HG02938 (cell line): ENCODE results near the gene C13orf42.

ENCODE experiments used
- ATAC-seq: cut with Tn5 transposase; IDR thresholded peaks from one replicate; pipeline ENCODE4 v1.9.1; 2021; ENCODE audit warnings: mild to moderate bottlenecking, moderate library complexity; ENCODE audit not compliant: unreplicated experiment

Gene C13orf42

DNA sequence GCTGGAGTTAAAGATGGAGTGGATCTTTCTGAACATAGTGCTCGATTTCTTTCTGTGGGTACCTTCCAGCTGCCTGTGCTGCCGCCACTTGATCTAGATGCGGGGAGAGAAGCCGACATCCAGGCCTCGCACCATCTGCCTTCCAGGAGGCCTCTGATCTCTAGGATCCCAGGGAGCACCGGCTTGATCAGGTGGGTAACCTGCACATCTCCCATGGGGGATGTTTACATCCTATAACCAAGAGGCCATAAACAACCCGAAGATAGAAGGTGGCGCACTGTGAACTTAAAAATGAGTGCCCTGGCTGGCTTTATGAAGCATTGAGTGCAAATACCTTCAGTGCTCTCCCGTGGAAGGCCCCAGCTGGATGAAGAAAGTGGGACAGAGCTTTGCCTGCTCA, at the start of gene C13orf42:
TSS of gene C13orf42 (minus strand) at position 101 of the 400 bp plus-strand sequence. CDS start at position 36, 65 bp downstream.
- ATAC-seq: no peak

DNA sequence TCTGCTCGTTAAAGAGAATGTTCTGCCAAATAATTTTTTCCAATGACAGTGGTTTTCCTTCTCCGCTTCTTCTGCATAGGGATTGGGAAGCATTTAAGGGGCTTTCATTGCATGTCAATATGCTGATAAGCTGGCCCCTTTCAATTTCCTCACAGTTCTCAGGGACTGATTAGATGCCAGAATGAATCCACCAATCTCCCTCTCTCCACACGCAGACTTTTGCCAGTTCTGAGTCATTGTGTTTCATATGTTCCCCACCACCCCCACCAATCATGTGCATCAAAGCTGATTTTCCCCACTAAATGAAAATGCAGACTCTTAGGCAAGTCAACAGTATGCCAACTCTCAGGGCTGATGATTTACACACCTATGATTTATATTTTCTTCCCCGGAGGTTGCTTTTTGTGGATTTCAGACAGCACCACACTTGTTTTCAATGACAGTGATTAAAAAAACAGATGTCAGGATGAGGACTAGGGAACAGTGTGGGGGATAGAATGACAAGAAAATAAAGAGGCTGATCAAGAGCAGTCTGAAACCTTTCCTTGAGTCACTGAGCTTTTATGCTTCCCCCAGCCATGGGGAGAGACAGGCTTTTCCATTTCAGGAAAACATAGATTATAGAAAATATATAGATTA, 47.9 kb upstream of the C13orf42 start:
- ATAC-seq: no peak

DNA sequence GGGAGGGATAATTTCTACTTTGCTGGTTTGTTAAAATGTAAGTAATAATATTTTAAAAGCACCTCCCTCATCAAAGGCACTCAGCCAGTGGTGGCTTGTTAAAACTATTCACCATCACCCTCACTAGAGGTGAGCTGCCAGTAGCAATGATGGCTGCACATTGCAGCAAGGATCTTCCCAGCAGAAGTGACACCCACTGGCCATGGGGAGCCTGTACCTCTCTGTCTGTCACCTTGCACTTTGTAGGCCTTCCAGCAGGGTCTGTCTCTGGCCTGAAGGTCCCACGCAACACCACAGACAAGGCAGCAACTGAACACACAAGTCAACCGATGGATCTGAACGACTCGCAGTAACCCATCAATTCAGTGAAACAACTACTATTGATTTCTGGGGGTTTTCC, 47.3 kb upstream of the C13orf42 start:
- no peak for ATAC-seq

DNA sequence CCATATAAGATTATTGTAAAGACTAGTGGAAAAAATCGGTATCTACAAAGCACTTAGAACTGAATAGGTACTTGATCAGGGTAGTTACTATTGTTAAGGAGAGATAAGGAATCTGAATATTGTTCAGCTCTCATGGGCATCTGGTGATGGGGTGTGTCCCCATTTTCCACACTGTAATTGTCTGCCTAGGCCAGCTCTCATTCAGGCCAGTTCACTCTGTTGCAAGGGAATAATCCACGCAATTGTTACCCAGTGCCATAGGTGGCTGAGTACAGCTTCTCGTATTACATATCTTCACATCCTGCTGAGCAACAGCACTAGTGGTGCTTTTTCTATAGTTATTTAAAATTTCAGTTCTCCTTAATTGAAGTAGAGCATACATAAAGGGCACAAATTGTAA, 45.6 kb upstream of the C13orf42 start:
- no peak for ATAC-seq

DNA sequence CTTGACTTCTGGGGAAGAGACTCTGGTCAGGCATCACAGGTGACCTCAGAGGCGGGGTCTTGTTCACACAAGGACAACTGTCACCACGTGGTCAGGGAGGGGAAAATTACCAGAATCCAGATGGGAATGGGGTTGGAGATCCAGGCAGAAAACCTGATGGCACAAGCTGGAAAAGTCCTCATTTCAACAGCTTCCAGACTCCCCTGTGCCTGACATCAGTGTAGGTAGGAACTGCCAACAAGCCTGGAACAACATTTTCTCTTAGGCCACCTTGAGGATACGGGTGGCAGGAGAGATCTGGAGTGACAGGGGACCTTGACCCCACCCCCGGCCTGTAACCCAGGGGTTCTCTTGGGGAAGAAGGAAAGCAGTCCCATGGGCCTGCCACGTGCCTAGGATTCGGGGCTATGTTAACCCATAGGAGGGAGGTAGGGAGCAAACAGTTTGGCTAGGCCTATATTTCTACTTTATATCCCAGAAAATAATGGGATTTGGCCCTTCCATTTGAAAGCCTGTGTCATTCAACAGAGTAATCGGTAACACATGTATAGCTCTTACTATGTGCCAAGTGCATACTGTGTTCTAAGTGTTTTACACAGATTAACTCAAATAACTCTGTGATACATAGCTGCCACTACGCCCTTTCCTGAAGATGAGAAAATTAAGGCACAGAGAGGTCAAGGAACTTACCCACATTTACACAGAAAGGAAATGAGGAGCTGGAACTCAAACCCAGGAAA, 44.9 kb upstream of the C13orf42 start:
- no peak for ATAC-seq

DNA sequence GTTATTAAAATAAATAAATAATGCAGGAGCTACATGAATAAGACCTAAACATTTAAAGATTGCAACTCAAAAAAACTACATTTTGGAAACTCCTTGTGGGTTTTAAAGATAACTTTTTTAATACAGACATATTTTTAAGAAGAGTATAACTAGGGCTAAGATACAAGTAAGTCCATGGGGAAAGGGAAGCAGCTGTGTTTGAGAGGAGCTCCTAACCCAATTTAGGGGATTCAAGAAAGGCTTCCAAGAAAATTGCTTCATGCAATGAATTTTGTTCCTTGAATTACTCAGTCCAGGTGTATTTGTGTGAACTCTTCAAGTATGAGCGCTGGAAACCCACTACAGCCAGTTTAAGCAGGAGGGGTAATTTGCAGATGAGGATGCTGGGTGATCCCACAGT, 44.1 kb upstream of the C13orf42 start:
- no peak for ATAC-seq

DNA sequence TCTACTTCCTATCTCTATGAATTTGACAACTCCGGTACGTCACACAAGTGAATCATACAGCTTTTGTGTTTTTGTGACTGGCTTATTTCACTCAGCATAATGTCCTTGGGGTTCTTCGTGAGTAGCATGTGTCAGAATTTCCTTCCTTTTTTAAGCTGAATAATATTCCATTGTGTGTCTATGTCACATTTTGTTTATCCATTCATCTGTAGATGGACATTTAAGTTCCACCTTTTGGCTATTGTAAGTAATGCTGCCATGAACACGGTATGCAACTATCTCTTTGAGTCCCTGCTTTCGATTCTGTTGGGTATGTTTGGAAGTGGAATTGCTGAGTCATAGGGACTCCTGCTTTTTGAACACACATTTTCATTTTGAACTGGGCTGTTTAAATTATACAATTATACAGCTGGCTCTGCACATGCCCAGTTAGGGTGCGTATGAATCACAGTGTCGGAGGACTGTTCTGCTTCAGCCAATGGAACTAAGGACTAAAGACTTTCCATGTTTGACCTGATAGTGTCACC, 43.0 kb upstream of the C13orf42 start:
- ATAC-seq: no peak

DNA sequence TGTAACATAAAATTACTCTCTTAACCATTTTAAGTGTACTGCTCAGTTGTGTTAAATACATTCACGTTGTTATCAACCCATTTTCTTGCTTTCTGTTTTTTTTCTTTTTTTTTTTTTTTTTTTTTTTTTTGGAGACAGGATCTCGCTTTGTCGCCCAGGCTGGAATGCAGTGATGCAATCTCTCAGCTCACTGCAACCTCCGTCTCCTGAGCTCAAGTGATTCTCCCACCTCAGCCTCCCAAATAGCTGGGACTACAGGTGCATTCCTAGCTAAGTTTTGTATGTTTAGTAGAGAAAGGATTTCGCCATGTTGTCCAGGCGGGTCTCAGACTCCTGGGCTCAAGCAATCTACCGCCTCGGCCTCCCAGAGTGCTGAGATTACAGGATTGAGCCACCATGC, 42.5 kb upstream of the C13orf42 start:
- ATAC-seq: no peak

DNA sequence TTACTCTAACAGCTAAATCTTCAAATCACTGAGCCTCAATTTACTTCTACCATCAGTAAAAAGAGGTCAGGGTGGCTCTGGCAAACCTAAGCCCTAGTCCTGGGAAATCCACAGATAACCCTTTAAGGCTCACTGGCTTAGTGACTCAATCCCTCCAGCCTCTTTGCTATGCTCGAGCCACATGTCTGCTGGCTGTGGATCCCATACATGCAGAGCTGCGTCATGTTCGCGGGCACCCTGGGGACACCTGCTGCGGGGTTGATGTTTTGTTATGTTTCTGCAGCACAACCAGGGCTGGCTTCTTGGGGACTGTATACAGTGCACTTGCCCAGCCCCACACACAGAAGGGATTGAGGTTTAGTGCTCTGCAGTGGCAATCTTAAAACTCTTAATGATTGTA, 41.6 kb upstream of the C13orf42 start:
- ATAC-seq: no peak

DNA sequence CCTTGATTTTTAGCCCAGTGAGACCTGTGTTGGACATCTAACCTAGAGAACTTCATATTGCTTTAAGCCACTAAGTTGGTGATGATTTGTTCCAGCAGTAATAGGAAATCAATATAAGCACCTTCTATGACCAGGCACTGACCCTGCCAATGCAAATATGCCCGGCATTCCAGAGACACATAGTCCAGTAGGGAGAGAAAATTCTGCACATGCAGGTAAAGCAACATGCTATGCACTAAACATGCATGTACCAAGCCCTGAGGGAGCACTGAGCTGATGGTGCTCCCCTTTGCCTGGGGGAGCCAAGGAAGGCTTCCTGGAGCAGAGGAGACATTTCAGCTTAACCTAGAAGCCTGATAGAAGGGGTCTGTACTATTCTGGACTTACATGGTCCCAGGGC, 40.4 kb upstream of the C13orf42 start:
- no peak for ATAC-seq

DNA sequence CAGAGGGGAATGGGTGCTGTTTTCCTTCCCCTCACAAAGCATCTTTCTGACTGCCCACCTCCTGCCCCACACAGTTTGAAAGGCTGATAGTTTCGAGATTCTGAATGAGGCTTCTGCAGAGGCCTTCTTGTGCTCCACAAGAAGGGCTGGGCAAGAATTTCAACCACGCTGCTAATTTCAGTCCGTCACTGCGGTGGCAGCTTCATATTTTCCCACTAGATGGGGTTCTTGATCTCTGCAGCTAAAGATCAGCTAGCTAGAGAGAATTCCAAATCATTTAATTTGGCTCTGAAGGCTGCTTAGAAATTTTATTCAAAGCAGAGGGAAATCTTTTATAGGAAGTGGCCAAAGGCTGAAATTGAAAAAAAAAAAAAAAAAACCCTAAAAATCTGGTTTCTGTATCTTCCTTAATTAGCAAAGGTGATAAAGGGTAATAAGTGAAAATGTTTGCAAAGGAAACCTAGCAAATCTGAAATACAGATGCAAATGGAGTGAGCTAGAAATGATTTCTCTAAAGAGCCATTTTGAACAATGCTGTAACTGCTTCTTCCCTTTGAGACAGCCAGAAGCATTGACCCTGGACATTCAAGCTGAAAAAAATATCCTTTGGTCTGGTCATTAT, 38.0 kb upstream of the C13orf42 start:
- no peak for ATAC-seq

DNA sequence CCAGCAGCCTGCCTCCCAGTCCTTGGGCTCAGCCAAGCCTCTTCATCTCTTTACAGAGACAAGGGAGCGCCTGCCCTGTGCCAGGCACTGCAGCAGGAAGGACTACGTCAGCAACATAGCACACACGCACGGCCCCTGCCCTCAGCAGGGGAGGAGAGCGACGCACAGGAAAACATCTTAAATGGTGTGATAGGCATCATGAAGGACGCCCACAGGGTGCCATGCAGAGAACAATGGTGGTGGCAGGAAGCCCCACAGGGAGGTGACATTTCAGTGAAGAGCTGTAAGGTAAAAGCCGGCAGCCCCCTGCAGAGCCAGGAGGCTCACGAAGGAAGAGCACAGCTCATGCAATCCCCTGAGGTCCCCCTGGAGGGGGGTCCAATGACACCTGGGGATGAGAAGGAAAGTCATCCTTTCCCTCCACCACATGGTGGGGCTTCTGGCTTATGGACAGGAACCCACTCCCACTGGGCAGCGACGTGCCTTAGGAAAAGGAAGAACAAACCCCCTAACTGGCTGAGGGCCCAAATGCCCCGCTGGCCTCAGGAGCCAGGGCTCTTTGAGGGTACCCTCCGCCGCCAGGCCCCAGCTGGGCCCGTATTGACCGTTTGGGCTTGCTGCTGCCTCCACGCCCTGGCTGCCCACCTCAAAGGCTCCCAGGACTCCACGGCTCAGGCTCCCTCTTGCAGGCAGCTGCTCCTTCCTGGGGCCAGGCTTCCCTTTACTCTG, 37.3 kb upstream of the C13orf42 start:
- ATAC-seq: no peak

DNA sequence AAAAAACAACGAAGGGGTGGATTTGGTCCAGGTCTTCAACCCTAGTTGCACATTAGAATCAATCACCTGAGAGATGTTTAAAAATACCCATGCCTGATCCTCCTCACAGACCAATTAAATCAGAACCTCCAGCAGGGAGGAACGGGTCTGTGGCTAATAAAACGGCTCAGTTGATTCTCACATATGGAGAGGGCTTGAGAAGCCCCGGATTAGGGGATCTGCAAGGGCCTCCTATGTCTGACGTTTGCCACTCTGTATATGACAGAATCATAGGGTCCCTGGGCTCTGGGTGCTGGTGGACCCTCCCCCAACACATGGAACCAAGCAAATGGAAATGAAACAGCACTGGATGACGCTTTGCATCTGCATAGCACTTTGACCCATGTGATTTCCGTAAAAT, 36.7 kb upstream of the C13orf42 start:
- ATAC-seq: no peak

DNA sequence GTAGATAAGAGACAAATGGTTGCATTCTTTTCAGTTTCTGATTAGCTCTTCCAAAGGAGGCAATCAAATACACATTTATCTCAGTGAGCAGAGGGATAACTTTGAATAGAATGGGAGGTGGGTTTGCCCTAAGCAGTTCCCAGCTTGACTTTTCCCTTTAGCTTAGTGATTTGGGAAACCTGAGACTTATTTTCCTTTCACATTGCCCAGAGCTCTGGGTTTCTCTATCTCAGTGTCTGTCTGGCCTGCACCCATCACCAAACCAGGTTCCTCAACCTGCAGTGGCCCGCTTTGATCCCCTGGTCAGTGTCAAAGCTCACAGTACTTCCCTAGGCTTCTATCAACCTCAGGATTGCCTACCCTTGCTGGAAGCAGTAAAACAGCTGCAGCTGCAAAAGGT, 35.6 kb upstream of the C13orf42 start:
- ATAC-seq: no peak

DNA sequence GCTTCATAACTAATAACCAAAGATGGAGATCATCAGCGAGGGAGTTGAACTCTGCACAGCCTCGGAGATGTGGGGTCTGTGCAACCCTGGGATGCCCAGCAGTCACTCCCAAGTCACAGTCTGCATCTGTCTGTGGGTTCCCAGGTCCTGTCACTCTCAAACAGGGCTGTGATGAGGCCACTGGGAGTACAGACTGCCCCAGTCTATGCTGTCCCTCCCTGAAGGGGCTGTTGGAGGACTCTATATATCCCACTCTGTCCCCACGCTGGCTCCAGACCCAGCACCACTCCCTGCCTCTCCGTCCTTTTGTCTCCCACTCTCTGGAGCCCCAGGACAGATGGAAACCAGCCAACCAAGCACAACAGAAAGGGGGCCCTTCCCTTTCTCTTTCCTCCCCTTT, 26.2 kb upstream of the C13orf42 start:
- ATAC-seq: no peak

DNA sequence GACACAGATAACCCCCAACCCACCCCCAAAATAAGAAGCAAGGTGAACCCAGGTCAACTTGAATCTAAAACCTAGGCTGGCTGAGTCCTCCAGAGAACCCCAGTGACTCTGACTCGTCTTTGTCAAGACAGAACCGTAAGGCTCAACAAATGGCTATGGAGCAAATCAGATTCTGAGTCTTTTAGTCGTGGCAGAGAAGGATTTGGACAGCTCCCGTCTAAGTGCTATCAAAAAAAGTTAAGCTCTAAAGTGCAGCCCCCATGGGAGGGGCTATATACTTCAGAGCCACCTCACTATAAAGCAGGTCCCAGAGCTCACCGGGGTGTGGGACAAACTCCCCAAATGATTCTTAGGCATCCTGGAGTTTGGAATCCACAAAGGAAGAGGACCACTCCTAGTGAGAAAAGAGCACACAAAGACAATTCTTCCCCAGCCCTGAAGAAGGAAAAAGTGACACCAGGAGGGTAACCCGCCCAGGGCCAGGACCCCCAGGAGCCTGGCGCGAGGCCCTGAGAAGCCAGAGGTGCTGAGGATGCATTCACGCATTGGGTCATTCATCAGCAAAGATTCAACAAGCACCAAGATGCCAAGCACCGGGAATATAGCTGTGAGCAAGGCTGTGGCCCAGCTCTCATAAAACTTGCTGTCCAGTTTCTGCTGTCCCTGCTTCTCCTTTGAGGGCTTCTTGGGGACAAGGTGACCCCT, 25.4 kb upstream of the C13orf42 start:
- no peak for ATAC-seq

DNA sequence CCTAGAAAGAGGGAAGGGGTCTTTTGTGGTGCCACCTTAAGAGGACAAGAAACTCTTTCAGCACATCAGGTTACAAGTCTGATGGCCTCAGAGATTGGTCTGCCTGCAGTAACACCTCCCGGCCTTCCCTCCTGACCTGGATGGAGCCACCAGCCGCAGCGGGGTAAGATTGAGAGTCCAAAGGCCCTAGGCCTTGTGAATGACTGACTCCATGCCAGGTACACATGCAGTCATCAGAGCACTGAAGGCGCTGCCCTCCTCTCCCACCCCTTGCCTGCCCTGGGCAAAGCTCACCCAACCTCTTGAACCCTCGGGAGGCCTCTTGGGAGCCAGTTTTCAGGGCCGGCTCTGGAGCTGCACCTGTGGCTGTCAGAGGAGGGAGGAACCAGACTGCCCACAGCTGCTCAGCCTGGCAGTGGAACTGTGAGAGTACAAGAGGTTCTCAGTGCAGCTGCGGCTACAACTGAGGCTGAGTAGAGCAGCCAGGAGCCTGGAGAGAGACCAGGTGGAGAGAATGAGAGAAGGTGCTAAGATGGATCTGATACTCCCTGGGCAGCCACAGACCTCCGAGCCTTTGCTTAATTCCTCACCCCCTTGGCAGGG, 23.8 kb upstream of the C13orf42 start:
- ATAC-seq: no peak

DNA sequence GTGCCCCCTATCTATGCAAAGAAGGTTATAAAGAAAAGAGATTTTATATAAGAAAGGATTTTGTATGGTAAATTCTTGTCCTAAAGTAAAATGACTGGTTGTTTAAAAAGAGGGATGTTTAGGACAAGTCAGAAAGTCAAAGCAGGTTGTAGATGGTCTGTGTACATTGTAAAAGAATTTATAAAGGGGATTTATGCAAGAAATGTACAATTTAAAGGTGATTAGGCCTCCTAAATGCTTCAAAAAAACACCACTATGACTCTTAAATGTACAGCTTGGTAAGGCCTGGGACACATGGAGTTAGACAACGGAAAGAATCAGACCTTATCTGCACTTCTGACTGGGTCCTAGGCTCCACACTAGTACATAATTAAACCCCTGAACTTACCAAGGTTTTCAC, 19.3 kb upstream of the C13orf42 start:
- ATAC-seq: no peak

DNA sequence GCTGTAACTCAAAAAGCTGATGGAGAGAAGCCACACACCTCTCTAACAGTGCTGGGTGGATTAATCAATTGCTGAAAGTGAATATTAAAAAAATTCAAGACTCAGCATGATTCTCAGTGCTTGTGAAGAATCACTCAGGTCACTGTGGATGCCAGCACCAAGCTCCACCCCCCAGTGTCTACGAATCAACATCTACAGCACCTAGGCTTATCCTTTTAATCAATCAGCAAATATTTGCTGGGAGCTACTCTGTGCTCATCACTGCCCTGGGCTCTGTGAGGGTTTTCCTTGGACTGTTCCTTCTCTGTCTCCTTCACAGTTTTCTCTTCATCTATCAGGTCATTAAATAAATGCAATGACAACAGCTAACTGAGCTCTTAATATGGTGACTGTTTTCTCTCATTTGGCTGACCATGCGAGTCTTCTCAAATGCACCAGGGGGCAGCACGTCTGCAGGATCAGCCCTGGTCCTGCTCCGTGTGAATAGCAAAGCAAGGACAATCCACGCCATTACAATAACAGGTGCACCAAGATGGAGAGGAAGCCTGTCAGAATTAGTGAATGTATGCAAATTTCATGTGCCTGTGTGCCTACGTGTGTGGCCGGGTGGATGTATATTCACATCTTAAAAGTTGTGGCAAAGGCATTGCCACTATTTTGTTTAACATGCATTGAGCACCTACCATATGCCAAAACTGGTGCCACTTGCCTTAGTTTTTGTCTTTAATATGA, 14.6 kb upstream of the C13orf42 start:
- ATAC-seq: peak; percentile 84
